K562 (cell line): ENCODE results near the gene CLCN5. TPM values are rescaled to one million over a fixed set of nuclear protein-coding genes. Genes with fewer than 3 reads are reported as not detected.

Experiments used
- ARID1B ChIP-seq: fragments of 450-650 bp; IDR thresholded peaks from 2 replicates; pipeline ENCODE4 v1.6.1; 2016; ENCODE audit warnings: antibody characterized with exemption, mild to moderate bottlenecking, inconsistent platforms
- ASH1L ChIP-seq: fragments of 450-650 bp; IDR thresholded peaks from 2 replicates; pipeline ENCODE4 v1.6.1; 2018; ENCODE audit warnings: borderline replicate concordance, mild to moderate bottlenecking, low read depth; ENCODE audit not compliant: partially characterized antibody
- BRF1 ChIP-seq: IDR thresholded peaks from 3 replicates; pipeline ENCODE4 v1.6.1; 2011; ENCODE audit warnings: borderline replicate concordance, mild to moderate bottlenecking; ENCODE audit not compliant: insufficient read length; ENCODE audit errors: extremely low read depth
- C11orf30 ChIP-seq: fragments of 450-650 bp; IDR thresholded peaks from 2 replicates; pipeline ENCODE4 v1.6.1; 2016; ENCODE audit warnings: low read depth, mild to moderate bottlenecking
- CCNT2 ChIP-seq: IDR thresholded peaks from 2 replicates; pipeline ENCODE4 v1.6.1; 2011; ENCODE audit warnings: borderline replicate concordance, low read depth, mild to moderate bottlenecking, moderate library complexity, mixed read lengths, low read length; ENCODE audit not compliant: insufficient read length; ENCODE audit errors: extremely low read depth
- CEBPG ChIP-seq, 3 experiments: fragments of 200-800 bp in 1 of 3; sonication (Bioruptor generic) in 1 of 3; sonication (generic) in 1 of 3; formaldehyde crosslinking in 1 of 3; IDR thresholded peaks in 2 of 3; conservative IDR thresholded peaks in 1 of 3; 2 replicates each; pipeline versions ENCODE4 v1.6.1 to v1.8.0; 2016 to 2022; ENCODE audit warnings: missing compliant biosample characterization in 2 of 3, missing genetic modification characterization in 2 of 3, mild to moderate bottlenecking in 1 of 3, missing genetic modification reagents in 1 of 3
- DMBX1 ChIP-seq: fragments of 250-450 bp; sonication (Bioruptor Pico); IDR thresholded peaks from 2 replicates; pipeline ENCODE4 v1.8.0; 2022; ENCODE audit warnings: inconsistent platforms, mild to moderate bottlenecking, moderate library complexity, borderline replicate concordance
- HMG20B ChIP-seq: fragments of 250-450 bp; sonication (Bioruptor Pico); IDR thresholded peaks from 2 replicates; pipeline ENCODE4 v1.5.0; 2021; ENCODE audit warnings: mild to moderate bottlenecking
- L3MBTL2 ChIP-seq: fragments of 450-650 bp; IDR thresholded peaks from 2 replicates; pipeline ENCODE4 v1.6.1; 2016; ENCODE audit warnings: mild to moderate bottlenecking, moderate library complexity
- OTX1 ChIP-seq: fragments of 450-650 bp; formaldehyde crosslinking; IDR thresholded peaks from 2 replicates; pipeline ENCODE4 v1.4.0; 2022; ENCODE audit warnings: mild to moderate bottlenecking
- RBBP5 ChIP-seq: fragments of 200-600 bp; sonication (generic); IDR thresholded peaks from 2 replicates; pipeline ENCODE4 v1.6.1; 2012; ENCODE audit warnings: borderline replicate concordance, mild to moderate bottlenecking, low read length, control low read depth, inconsistent platforms; ENCODE audit not compliant: insufficient read depth, poor library complexity, severe bottlenecking
- RBM34 ChIP-seq: fragments of 200-400 bp; formaldehyde crosslinking; IDR thresholded peaks from 2 replicates; pipeline ENCODE4 v1.6.1; 2018; ENCODE audit warnings: low read length, borderline replicate concordance; ENCODE audit not compliant: insufficient read depth
- RBM39 ChIP-seq: fragments of 200-400 bp; formaldehyde crosslinking; optimal IDR thresholded peaks from 2 replicates; pipeline ENCODE3; 2018; ENCODE audit warnings: low read depth, low read length
- SREBF2 ChIP-seq: sonication (generic); formaldehyde crosslinking; IDR thresholded peaks from 2 replicates; pipeline ENCODE4 v1.4.0; 2020; ENCODE audit warnings: mild to moderate bottlenecking, missing genetic modification reagents
- SRF ChIP-seq, 2 experiments: fragments of 250-450, 450-650 bp in 1 of 2; sonication (Bioruptor Pico) in 1 of 2; sonication (generic) in 1 of 2; formaldehyde crosslinking; IDR thresholded peaks; 2 replicates each; pipeline versions ENCODE4 v1.5.0 to v1.5.1; 2020 to 2022; ENCODE audit warnings: mild to moderate bottlenecking in 1 of 2, missing genetic modification reagents in 1 of 2
- TAF1 ChIP-seq: IDR thresholded peaks from 2 replicates; pipeline ENCODE4 v1.6.1; 2011; ENCODE audit warnings: mild to moderate bottlenecking, low read length, moderate library complexity; ENCODE audit not compliant: insufficient read depth, control insufficient read depth, severe bottlenecking; ENCODE audit errors: extremely low read depth
- TCFL5 ChIP-seq: fragments of 250-450 bp; sonication (Bioruptor Pico); conservative IDR thresholded peaks from 2 replicates; pipeline ENCODE4 v1.6.1; 2021; ENCODE audit warnings: mild to moderate bottlenecking, moderate library complexity, matching md5 sums
- TRIM28 ChIP-seq: fragments of 450-650 bp; IDR thresholded peaks from 2 replicates; pipeline ENCODE4 v1.6.1; 2017
- USF2 ChIP-seq: sonication (generic); formaldehyde crosslinking; IDR thresholded peaks from 2 replicates; pipeline ENCODE4 v1.5.0; 2020; ENCODE audit warnings: missing genetic modification reagents
- ZNF518B ChIP-seq: fragments of 250-450 bp; sonication (Bioruptor Pico); IDR thresholded peaks from 2 replicates; pipeline ENCODE4 v1.5.0; 2021; ENCODE audit warnings: mild to moderate bottlenecking, moderate library complexity
- ZNF778 ChIP-seq: fragments of 450-650 bp; formaldehyde crosslinking; IDR thresholded peaks from 2 replicates; pipeline ENCODE4 v1.4.0; 2020; ENCODE audit warnings: mild to moderate bottlenecking, moderate library complexity
- polyA plus RNA-seq, 8 experiments: library from polyadenylated mRNA; depleted of rRNA in 4 of 8; stranded (reverse) in 5 of 8; unstranded in 3 of 8; fragments of >200 nt; fragmentation: Nextera tagmentation in 2 of 8; fragmentation: Illumina TruSeq in 1 of 8; extraction: Ambion mirVana in 2 of 8; extraction: Trizol in 1 of 8; gene quantifications; 2 replicates each; pipeline versions ENCODE4 v1.2.1 to v1.2.3, GENCODE V29; 2011 to 2014; ENCODE audit warnings: inconsistent platforms in 1 of 8, missing spikeins in 1 of 8
- total RNA-seq, 7 experiments: library from RNA; depleted of rRNA in 6 of 7; stranded (reverse); fragments of >200 nt in 6 of 7; fragmentation: Illumina TruSeq in 2 of 7; extraction: Trizol in 2 of 7; gene quantifications; 2 replicates each; pipeline versions ENCODE4 v1.2.1 to v1.2.3, GENCODE V29; 2011 to 2021; ENCODE audit warnings: low replicate concordance in 1 of 7
- TF ChIP-seq, protein P1 (sequence below): fragments of 250-450 bp; sonication (Bioruptor Pico); IDR thresholded peaks from 2 replicates; pipeline ENCODE4 v1.5.0; 2021

The CLCN5 gene
- total and polyA plus RNA-seq, 9 of the 15 experiments (the other 6 are each of a cell fraction or from before 2014, with no cell fraction given): 0.94 to 11.8 (median 7.1) TPM

GRCh38 chrX:49922291-49923241, at the start of gene CLCN5 (continued):
- TF ChIP-seq, protein P1, sequence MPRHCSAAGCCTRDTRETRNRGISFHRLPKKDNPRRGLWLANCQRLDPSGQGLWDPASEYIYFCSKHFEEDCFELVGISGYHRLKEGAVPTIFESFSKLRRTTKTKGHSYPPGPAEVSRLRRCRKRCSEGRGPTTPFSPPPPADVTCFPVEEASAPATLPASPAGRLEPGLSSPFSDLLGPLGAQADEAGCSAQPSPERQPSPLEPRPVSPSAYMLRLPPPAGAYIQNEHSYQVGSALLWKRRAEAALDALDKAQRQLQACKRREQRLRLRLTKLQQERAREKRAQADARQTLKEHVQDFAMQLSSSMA (CRISPR knock-in tag): no peak
- TF ChIP-seq CEBPG (CRISPR knock-in tag; IDR thresholded peaks at IDR 0.05) (no peak), CEBPG (tag; conservative IDR thresholded peaks at IDR 0.05 in 1 of 2, IDR thresholded peaks at IDR 0.05 in 1 of 2) (no peak), DMBX1 (CRISPR knock-in tag) (no peak), TAF1 (peak; percentile 21), ZNF518B (CRISPR knock-in tag) (no peak), BRF1 (no peak), RBBP5 (no peak), CCNT2 (peak; percentile 62), RBM34 (no peak), SRF (CRISPR knock-in tag; IDR thresholded peaks at IDR 0.05) (no peak), TCFL5 (no peak), TRIM28 (no peak), ASH1L (no peak), USF2 (CRISPR knock-in tag) (peak; percentile 71), ZNF778 (CRISPR knock-in tag) (no peak), OTX1 (CRISPR knock-in tag) (no peak), L3MBTL2 (peak; percentile 71), C11orf30 (no peak), HMG20B (CRISPR knock-in tag) (no peak), ARID1B (no peak), SREBF2 (CRISPR knock-in tag) (no peak), RBM39 (no peak)
